Heart left ventricle (tissue), 13 donors: ENCODE data around the gene DOK7.

Experiments
- POLR2A ChIP-seq, 2 donors: fragments of 450-650 bp; IDR thresholded peaks; one replicate each; pipeline ENCODE4 v1.6.1; 2017; ENCODE audit warnings: antibody characterized with exemption in 2 of 2, mild to moderate bottlenecking in 2 of 2, moderate library complexity in 2 of 2
- TF ChIP-seq, protein P1 (sequence below), 12 donors: fragments of 200-600 bp; sonication (generic) in 4 of 12; IDR thresholded peaks; one replicate each; pipeline versions ENCODE4 v1.5.0 to v1.8.0; 2018 to 2022; ENCODE audit warnings: antibody characterized with exemption in 12 of 12, mild to moderate bottlenecking in 5 of 12
- donor health status: ischemic (EF 13 %, LVEDD 7.1; RV severe dilation, severe dysfunction).
- donor health status: DM: no; HTN: yes; CAD: no.
- donor health status: DM: no; HTN: no; CAD: no.
- donor health status: ischemic (EF 25% LVEDD 6.9; RV normal size, moderate dysfunction).
- donor health status: ischemic (EF 25% LVEDD 5.7; RV mildly dilated, moderate dysfunction).
- donor health status: ischemic (EF 35%, LVEDD 5.7; RV mildly dilated, moderate dysfunction).
- donor health status: nonischemic (EF 11% LVEDD 7.7; RV severe dilation, severe dysfunction).
- donor health status: DM: yes; HTN: yes; CAD: no.
- donor health status: PGD.
- donor health status: ischemic (EF 29% LVEDD 5.4; RV normal size, mild dysfunction).
- donor health status: nonischemic (EF 23%, LVEDD 6.1; RV moderate dilation, normal function).

DNA sequence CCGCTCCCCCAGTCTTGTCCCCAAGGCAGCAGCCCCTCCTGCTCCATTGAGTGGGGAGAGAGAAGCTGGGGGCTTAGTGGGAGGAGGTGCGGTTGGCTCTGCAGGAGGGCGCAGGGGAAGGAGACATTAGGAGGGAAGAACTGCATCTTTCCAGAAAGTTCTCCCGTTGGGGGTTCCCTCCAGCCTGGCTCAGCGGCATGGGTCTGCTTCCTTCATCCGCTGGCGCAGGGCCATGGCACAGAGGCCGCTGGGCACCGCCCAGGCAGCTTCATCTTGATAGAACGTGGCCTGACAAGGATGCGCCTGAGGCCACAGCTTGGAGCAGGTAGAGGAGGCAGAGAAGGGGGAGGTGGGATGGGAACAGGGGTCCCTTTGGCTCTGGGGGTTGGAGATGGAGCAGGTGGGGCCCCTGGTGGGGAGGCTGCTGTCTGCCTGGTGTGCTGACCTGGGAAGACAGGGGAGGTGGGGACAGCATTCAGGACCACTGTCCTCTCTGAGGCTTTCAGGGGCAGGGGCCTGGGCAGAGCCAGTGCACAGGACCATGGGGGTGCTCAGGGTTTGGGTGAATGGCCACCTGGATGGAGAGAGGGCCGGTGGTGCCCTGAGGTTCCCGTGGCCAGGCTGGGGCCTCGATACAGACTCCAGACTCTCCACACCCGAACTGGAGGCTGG lies 12.1 kb downstream of the DOK7 start:
- TF ChIP-seq, protein P1, sequence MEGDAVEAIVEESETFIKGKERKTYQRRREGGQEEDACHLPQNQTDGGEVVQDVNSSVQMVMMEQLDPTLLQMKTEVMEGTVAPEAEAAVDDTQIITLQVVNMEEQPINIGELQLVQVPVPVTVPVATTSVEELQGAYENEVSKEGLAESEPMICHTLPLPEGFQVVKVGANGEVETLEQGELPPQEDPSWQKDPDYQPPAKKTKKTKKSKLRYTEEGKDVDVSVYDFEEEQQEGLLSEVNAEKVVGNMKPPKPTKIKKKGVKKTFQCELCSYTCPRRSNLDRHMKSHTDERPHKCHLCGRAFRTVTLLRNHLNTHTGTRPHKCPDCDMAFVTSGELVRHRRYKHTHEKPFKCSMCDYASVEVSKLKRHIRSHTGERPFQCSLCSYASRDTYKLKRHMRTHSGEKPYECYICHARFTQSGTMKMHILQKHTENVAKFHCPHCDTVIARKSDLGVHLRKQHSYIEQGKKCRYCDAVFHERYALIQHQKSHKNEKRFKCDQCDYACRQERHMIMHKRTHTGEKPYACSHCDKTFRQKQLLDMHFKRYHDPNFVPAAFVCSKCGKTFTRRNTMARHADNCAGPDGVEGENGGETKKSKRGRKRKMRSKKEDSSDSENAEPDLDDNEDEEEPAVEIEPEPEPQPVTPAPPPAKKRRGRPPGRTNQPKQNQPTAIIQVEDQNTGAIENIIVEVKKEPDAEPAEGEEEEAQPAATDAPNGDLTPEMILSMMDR (IDR thresholded peaks at IDR 0.05): no peak
- no peak for TF ChIP-seq POLR2A (IDR thresholded peaks at IDR 0.05)
